ENCODE data around the gene FEM1B. TPM values are rescaled to one million over a fixed set of nuclear protein-coding genes. Genes with fewer than 3 reads are reported as not detected.

The FEM1B gene
- total RNA-seq, result 57.2 and 77.5 TPM in 2 replicates

GRCh38 chr15:68277603-68278344, at the start of gene FEM1B:
Gene FEM1B, plus strand, starts transcription at chr15:68277745. Its CDS starts 673 bp downstream, at chr15:68278418.

DNA sequence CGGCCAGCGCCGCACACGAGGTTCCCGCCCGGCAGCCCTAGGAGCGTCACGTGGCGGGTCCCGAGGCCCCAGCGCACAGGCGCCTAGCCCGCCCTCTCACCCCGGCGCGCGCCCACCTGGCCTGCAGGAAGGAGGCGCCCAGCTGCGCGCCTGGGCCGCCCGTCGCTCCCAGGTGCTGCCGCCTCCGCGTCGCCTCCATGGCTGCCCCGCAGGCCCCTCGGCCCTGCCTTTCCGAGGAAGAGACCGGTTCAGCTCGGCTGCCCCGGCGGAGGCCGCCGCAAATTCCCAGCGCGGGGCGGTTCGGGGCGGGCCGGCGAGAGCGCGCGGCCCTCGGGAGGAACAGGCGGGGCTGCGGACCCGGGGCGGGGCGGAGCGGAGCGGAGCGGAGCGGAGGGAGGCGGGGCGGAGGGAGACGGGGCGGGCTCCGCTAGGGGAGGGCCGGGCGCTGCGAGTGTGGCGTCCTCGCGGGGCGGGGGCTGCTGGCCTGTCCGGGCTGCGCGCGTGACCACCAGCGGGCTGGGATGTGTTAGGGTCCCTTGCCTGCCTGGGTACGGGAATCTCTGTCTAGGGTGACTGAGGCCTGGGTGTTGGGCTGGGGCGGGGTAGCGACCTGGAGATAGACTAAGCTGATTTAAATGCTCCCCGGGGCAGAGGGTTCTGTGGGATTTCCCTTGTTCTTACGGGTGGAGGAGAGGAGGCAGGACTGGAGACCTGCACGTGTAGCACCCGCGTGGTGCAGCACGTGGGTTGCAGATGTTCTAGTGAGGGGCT, 48.0 kb upstream of the FEM1B start, which contains the start of gene CLN6:
Gene CLN6 (minus strand): TSS at position 343 of the 771 bp plus-strand sequence. CDS start 144 bp downstream, at position 199.

Other genes with a start within 250 kb of the FEM1B start
- gene PIAS1, start 223.4 kb upstream of the FEM1B start, total RNA-seq, result 11.4 and 15.7 TPM in 2 replicates
- 1.1 and 1.3 TPM in 2 replicates for gene CALML4, start 72.4 kb upstream of the FEM1B start, total RNA-seq
- gene CLN6, start 48.0 kb upstream of the FEM1B start, total RNA-seq, result 11.2 and 21.8 TPM in 2 replicates
- 2.8 and 13.0 TPM in 2 replicates for gene ITGA11, start 154.4 kb downstream of the FEM1B start, total RNA-seq